ENCODE data around the gene CCNL2. TPM values are rescaled to one million over a fixed set of nuclear protein-coding genes. Genes with fewer than 3 reads are reported as not detected.

The CCNL2 gene
- total and polyA plus RNA-seq, 2 donors (not counting 1 experiment from before 2014, with no cell fraction given), result 263 to 347 TPM

GRCh38 chr1:1393014-1393413 is 6.1 kb downstream of the CCNL2 start:
- CTCF ChIA-PET, result no interaction called here

GRCh38 chr1:1391225-1391624 is 7.9 kb downstream of the CCNL2 start:
- ChIA-PET POLR2A (no interaction called here), CTCF (interaction anchor here (1.0 kb wide), 1 partner anchor 8 kb away, joined by 3 read pairs; the partner anchor contains the start of gene CCNL2)
- Histone ChIP-seq H3K27ac (ENCODE audit: low read length in 2 of 2) (no peak overlapping the region), H3K4me3 (ENCODE audit: control extremely low read depth in 1 of 5, extremely low read depth in 1 of 5, insufficient read depth in 1 of 5, low read depth in 2 of 5, low read length in 4 of 5) (no peak overlapping the region), H3K79me2 (ENCODE audit: control insufficient read depth, insufficient read depth, low read length) (peaks cover 57% of the 10 kb centered on the region), H3K36me3 (replicated peaks in 1 of 2; ENCODE audit: control extremely low read depth in 1 of 2, control insufficient read depth in 1 of 2, extremely low read depth in 1 of 2, insufficient read depth in 2 of 2, low read length in 1 of 2) (peaks cover 22 to 90% of the 10 kb centered on the region in 2 experiments), H3K4me1 (ENCODE audit: control insufficient read depth in 2 of 2, insufficient read depth in 2 of 2, low read length in 2 of 2) (no peaks in the 10 kb centered on the region), H3K4me2 (replicated peaks; ENCODE audit: low read depth, low read length, poor library complexity, severe bottlenecking) (no peak overlapping the region), H3K9ac (ENCODE audit: low read length) (no peak overlapping the region), H3K9me3 (ENCODE audit: control extremely low read depth in 1 of 3, control insufficient read depth in 2 of 3, insufficient read depth in 1 of 3, low read length in 2 of 3) (no peaks in the 10 kb centered on the region), H3K27me3 (replicated peaks in 1 of 4; ENCODE audit: control extremely low read depth in 1 of 4, control insufficient read depth in 3 of 4, insufficient read depth in 4 of 4, low read length in 3 of 4) (no peaks in the 10 kb centered on the region), H4K20me1 (ENCODE audit: control insufficient read depth, insufficient read depth, low read length, poor library complexity, severe bottlenecking) (peaks cover 58% of the 10 kb centered on the region), H2AFZ (ENCODE audit: insufficient read depth, low read depth, low read length, poor library complexity, severe bottlenecking) (no peak overlapping the region)
- intact Hi-C loops (cut with micrococcal nuclease), result no loop called here
- TF ChIP-seq CTCF (IDR thresholded peaks at IDR 0.05) (no peak), EZH2 (IDR thresholded peaks at IDR 0.05; ENCODE audit: borderline replicate concordance, insufficient read depth, low read depth, low read length, poor library complexity, severe bottlenecking) (no peak)
- H3K9me3 Mint-ChIP-seq (ENCODE audit: insufficient read depth), result no peaks in the 10 kb centered on the region
- no peak overlapping the region for H3K27ac Mint-ChIP-seq
- H3K4me1 Mint-ChIP-seq, result peaks cover 10% of the 10 kb centered on the region
- H3K4me3 Mint-ChIP-seq, result no peak overlapping the region
- H3K27me3 Mint-ChIP-seq, result no peaks in the 10 kb centered on the region
- ATAC-seq (ENCODE audit: low read depth), result no peak
- no peak for DNase-seq
- 96% methylated on average over 11 of the region's 12 CpGs for WGBS (ENCODE audit: insufficient coverage)

More at GRCh38 chr1:1393014-1393413, 6.1 kb downstream of the CCNL2 start:
- Mint-ChIP-seq H3K27me3 (no peaks in the 10 kb centered on the region), H3K27ac (no peak overlapping the region), H3K9me3 (ENCODE audit: insufficient read depth) (no peaks in the 10 kb centered on the region), H3K4me1 (peaks cover 17% of the 10 kb centered on the region), H3K4me3 (no peak overlapping the region)
- POLR2A ChIA-PET, result no interaction called here
- Histone ChIP-seq H3K9me3 (ENCODE audit: control extremely low read depth in 1 of 3, control insufficient read depth in 2 of 3, insufficient read depth in 1 of 3, low read length in 2 of 3) (no peaks in the 10 kb centered on the region), H3K4me1 (ENCODE audit: control insufficient read depth in 2 of 2, insufficient read depth in 2 of 2, low read length in 2 of 2) (peaks cover 5 to 9% of the 10 kb centered on the region in 2 donors), H3K36me3 (replicated peaks in 1 of 2; ENCODE audit: control extremely low read depth in 1 of 2, control insufficient read depth in 1 of 2, extremely low read depth in 1 of 2, insufficient read depth in 2 of 2, low read length in 1 of 2) (peaks cover 19 to 84% of the 10 kb centered on the region in 2 experiments), H3K9ac (ENCODE audit: low read length) (no peak overlapping the region), H3K27me3 (replicated peaks in 1 of 4; ENCODE audit: control extremely low read depth in 1 of 4, control insufficient read depth in 3 of 4, insufficient read depth in 4 of 4, low read length in 3 of 4) (no peaks in the 10 kb centered on the region), H3K4me3 (ENCODE audit: control extremely low read depth in 1 of 5, extremely low read depth in 1 of 5, insufficient read depth in 1 of 5, low read depth in 2 of 5, low read length in 4 of 5) (no peak overlapping the region), H4K20me1 (ENCODE audit: control insufficient read depth, insufficient read depth, low read length, poor library complexity, severe bottlenecking) (peaks cover 40% of the 10 kb centered on the region), H2AFZ (ENCODE audit: insufficient read depth, low read depth, low read length, poor library complexity, severe bottlenecking) (no peak overlapping the region), H3K4me2 (replicated peaks; ENCODE audit: low read depth, low read length, poor library complexity, severe bottlenecking) (no peak overlapping the region), H3K79me2 (ENCODE audit: control insufficient read depth, insufficient read depth, low read length) (peaks cover 55% of the 10 kb centered on the region), H3K27ac (ENCODE audit: low read length in 2 of 2) (no peak overlapping the region)
- intact Hi-C loops (cut with micrococcal nuclease), result no loop called here
- DNase-seq (no peak), ATAC-seq (ENCODE audit: low read depth) (no peak)
- 100% methylated on average over 4 of the region's 4 CpGs for WGBS (ENCODE audit: insufficient coverage)
- TF ChIP-seq EZH2 (IDR thresholded peaks at IDR 0.05; ENCODE audit: borderline replicate concordance, insufficient read depth, low read depth, low read length, poor library complexity, severe bottlenecking), result no peak
- no peak for TF ChIP-seq CTCF (IDR thresholded peaks at IDR 0.05)
